Spleen (tissue), 7 donors: ENCODE data around the gene KCNMB2.

Experiments
- POLR2A ChIP-seq, 3 donors: fragments of 450-650 bp; IDR thresholded peaks; one replicate each; pipeline ENCODE4 v1.5.1; 2017; ENCODE audit warnings: antibody characterized with exemption in 3 of 3, mild to moderate bottlenecking in 1 of 3
- POLR2AphosphoS5 ChIP-seq, 3 donors: sonication (generic); formaldehyde crosslinking; IDR thresholded peaks; one replicate each; pipeline ENCODE4 v1.5.1; 2017; ENCODE audit warnings: antibody characterized with exemption in 3 of 3
- TF ChIP-seq, protein P1 (sequence below), 11 experiments: fragments of 200-600 bp in 7 of 11; fragments of 450-650 bp in 4 of 11; sonication (generic) in 4 of 11; IDR thresholded peaks in 8 of 11; conservative IDR thresholded peaks in 3 of 11; 1 replicate in 7 of 11; 2 replicates in 4 of 11; pipeline versions ENCODE4 v1.4.0 to v1.8.0; 2016 to 2021; ENCODE audit warnings: antibody characterized with exemption in 11 of 11, inconsistent platforms in 4 of 11, mild to moderate bottlenecking in 1 of 11
- donor health status: DM: no; HTN: no; CAD: no; lungs with moderate emphysema.
- donor health status: DM: no; HTN: no; CAD: no.
- donor health status: DM: no; HTN: no; CAD: no.

DNA sequence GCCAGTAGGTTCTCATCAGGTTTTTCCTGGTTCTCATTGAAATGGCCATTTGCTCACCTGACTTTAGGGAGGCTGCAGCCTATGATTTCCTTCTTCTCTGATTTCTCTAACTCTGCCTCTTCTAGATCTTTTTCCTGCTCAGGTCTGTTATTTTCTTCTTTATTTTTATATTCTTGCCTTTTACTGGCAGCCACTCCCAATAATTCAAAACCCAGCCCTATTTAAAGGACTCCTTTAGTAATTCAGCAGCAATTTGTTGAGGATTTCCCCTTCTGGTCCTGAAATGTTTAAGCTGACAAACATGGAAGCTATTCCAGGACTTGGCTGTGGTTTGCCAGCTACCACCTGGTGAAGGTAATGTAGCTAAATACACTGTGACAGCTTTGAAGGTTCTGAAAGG, 333.8 kb downstream of the KCNMB2 start:
- TF ChIP-seq, protein P1, sequence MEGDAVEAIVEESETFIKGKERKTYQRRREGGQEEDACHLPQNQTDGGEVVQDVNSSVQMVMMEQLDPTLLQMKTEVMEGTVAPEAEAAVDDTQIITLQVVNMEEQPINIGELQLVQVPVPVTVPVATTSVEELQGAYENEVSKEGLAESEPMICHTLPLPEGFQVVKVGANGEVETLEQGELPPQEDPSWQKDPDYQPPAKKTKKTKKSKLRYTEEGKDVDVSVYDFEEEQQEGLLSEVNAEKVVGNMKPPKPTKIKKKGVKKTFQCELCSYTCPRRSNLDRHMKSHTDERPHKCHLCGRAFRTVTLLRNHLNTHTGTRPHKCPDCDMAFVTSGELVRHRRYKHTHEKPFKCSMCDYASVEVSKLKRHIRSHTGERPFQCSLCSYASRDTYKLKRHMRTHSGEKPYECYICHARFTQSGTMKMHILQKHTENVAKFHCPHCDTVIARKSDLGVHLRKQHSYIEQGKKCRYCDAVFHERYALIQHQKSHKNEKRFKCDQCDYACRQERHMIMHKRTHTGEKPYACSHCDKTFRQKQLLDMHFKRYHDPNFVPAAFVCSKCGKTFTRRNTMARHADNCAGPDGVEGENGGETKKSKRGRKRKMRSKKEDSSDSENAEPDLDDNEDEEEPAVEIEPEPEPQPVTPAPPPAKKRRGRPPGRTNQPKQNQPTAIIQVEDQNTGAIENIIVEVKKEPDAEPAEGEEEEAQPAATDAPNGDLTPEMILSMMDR (IDR thresholded peaks at IDR 0.05 in 8 of 11, conservative IDR thresholded peaks at IDR 0.05 in 3 of 11) = no peak
- TF ChIP-seq POLR2A (IDR thresholded peaks at IDR 0.05) = no peak
- no peak for TF ChIP-seq POLR2AphosphoS5 (IDR thresholded peaks at IDR 0.05)
